HepG2 (cell line): Measurements from ENCODE around the gene IKZF5. TPM values are rescaled to one million over a fixed set of nuclear protein-coding genes. Genes with fewer than 3 reads are reported as not detected.

Source experiments
- ATAC-seq: fragments of 200-7000 bp; cut with Tn5 transposase; 3 replicates; pipeline ENCODE4 v1.9.1; 2020; ENCODE audit warnings: mild to moderate bottlenecking, moderate library complexity
- BruUV-seq: library from RNA; stranded (reverse); fragments of 400-500 nt; replicated peaks from 2 replicates; lab custom pipeline; 2021; lab: Mats Ljungman, UMichigan
- CTCF ChIA-PET: fragments of 300-600 bp; formaldehyde crosslinking; extraction: SDS; loops from one replicate; lab custom pipeline; 2021; ENCODE audit warnings: low total read pairs, inconsistent platforms, low intra/inter-chr PET ratio; lab: Yijun Ruan, JAX
- POLR2A ChIA-PET: fragments of 350-600 bp; sonication (Branson Sonifier 250); formaldehyde crosslinking; loops from one replicate; lab custom pipeline; 2020; ENCODE audit warnings: antibody characterized with exemption, inconsistent platforms; lab: Yijun Ruan, JAX
- DNase-seq: peaks from one replicate; pipeline ENCODE4 v3.0.0-alpha.2; 2015; ENCODE audit warnings: low spot score
- FAIRE-seq: peaks from 3 replicates; lab custom pipeline; 2011; peaks lifted over from hg19 to GRCh38; lab: Jason Lieb, UNC
- H2AFZ ChIP-seq: one replicate; pipeline ENCODE4 v1.6.1; 2011; ENCODE audit warnings: low read length, inconsistent platforms
- H3K27ac ChIP-seq: fragments of 300-600 bp; 3 replicates; pipeline ENCODE4 v1.8.0; 2011; ENCODE audit warnings: mixed run types, mild to moderate bottlenecking, mixed read lengths, low read length, inconsistent platforms; ENCODE audit not compliant: insufficient read depth; ENCODE audit errors: extremely low read length
- H3K27me3 ChIP-seq, 2 experiments: fragments of 200-600 bp in 1 of 2; 2 replicates in 1 of 2; 3 replicates in 1 of 2; pipeline versions ENCODE4 v1.6.0 to v1.8.0; 2011; ENCODE audit warnings: low read length in 2 of 2, mild to moderate bottlenecking in 2 of 2, moderate library complexity in 2 of 2, inconsistent platforms in 1 of 2; ENCODE audit not compliant: insufficient read depth in 2 of 2, control insufficient read depth in 1 of 2
- H3K36me3 ChIP-seq, 2 experiments: fragments of 200-600 bp in 1 of 2; replicated peaks in 1 of 2; 2 replicates in 1 of 2; 3 replicates in 1 of 2; pipeline versions ENCODE4 v1.5.1 to v1.8.0; 2011; ENCODE audit warnings: low read length in 2 of 2, inconsistent platforms in 1 of 2; ENCODE audit not compliant: insufficient read depth in 2 of 2, control insufficient read depth in 1 of 2
- H3K4me1 ChIP-seq: 2 replicates; pipeline ENCODE4 v1.5.1; 2012; ENCODE audit warnings: low read length, inconsistent platforms; ENCODE audit not compliant: insufficient read depth
- H3K4me2 ChIP-seq: 2 replicates; pipeline ENCODE4 v1.6.0; 2011; ENCODE audit warnings: low read depth, low read length, inconsistent platforms
- H3K4me3 ChIP-seq, 3 experiments: fragments of 200-600 bp in 1 of 3; sonication (generic), shearing (Covaris generic) in 1 of 3; replicated peaks in 1 of 3; 2 replicates each; pipeline ENCODE4 v1.5.1; 2011 to 2016; ENCODE audit warnings: low read length in 3 of 3, inconsistent platforms in 2 of 3, low read depth in 2 of 3, mild to moderate bottlenecking in 2 of 3, control low read depth in 1 of 3, mixed read lengths in 1 of 3; ENCODE audit not compliant: insufficient read depth in 1 of 3
- H3K79me2 ChIP-seq: one replicate; pipeline ENCODE4 v1.6.1; 2011; ENCODE audit warnings: low read length, inconsistent platforms; ENCODE audit not compliant: insufficient read depth
- H3K9ac ChIP-seq: 2 replicates; pipeline ENCODE4 v1.6.0; 2011; ENCODE audit warnings: mild to moderate bottlenecking, low read depth, low read length, inconsistent platforms; ENCODE audit not compliant: insufficient read depth
- H3K9me3 ChIP-seq: 2 replicates; pipeline ENCODE4 v1.5.1; 2012; ENCODE audit warnings: mild to moderate bottlenecking, low read length
- H4K20me1 ChIP-seq: 2 replicates; pipeline ENCODE4 v1.6.0; 2011; ENCODE audit warnings: inconsistent platforms, mild to moderate bottlenecking, low read length, moderate library complexity; ENCODE audit not compliant: insufficient read depth
- KAT8 ChIP-seq: IDR thresholded peaks from 2 replicates; pipeline ENCODE4 v1.6.1; 2016; ENCODE audit warnings: missing genetic modification reagents, missing compliant biosample characterization
- PTBP1 ChIP-seq: fragments of 200-400 bp; formaldehyde crosslinking; IDR thresholded peaks from 2 replicates; pipeline ENCODE4 v1.6.1; 2018; ENCODE audit warnings: low read length, low read depth; ENCODE audit not compliant: poor library complexity, severe bottlenecking
- ZNF574 ChIP-seq: sonication (generic); formaldehyde crosslinking; IDR thresholded peaks from 2 replicates; pipeline ENCODE4 v1.4.0; 2020; ENCODE audit warnings: missing genetic modification reagents
- ZNF616 ChIP-seq: sonication (generic); formaldehyde crosslinking; IDR thresholded peaks from 2 replicates; pipeline ENCODE4 v1.5.0; 2020; ENCODE audit warnings: low read depth, mild to moderate bottlenecking, missing genetic modification reagents
- WGBS: methylation state at CpG from one replicate; pipeline ENCODE4 v1.1.6; 2017; ENCODE audit warnings: low lambda C conversion rate; 5-methylcytosine and 5-hydroxymethylcytosine counted together
- in situ Hi-C: cut with HindIII; loops from 2 replicates; pipeline ENCODE4 v1.10.0; 2017; ENCODE audit warnings: low pct_unique_long_range_greater_than_20kb; ENCODE audit not compliant: extremely low pct_ligation_motif_present
- intact Hi-C: fragments of 100-400 bp; cut with micrococcal nuclease; formaldehyde crosslinking; loops from one replicate; pipeline ENCODE4 v1.10.0; 2022; ENCODE audit not compliant: unreplicated experiment
- polyA plus RNA-seq, 8 experiments: library from polyadenylated mRNA; depleted of rRNA in 3 of 8; stranded (reverse) in 7 of 8; unstranded in 1 of 8; fragments of >200 nt; fragmentation: Illumina TruSeq in 4 of 8; extraction: Trizol in 4 of 8; gene quantifications; 2 replicates each; pipeline versions ENCODE4 v1.2.1 to v1.2.3, GENCODE V29; 2011 to 2016; ENCODE audit warnings: low read depth in 4 of 8, missing spikeins in 1 of 8, mixed read lengths in 1 of 8; ENCODE audit not compliant: insufficient read depth in 1 of 8
- total RNA-seq, 5 experiments: library from RNA; depleted of rRNA; stranded (reverse); fragments of >200 nt; fragmentation: Illumina TruSeq; extraction: Trizol; gene quantifications; 2 replicates each; pipeline ENCODE4 v1.2.3, GENCODE V29; 2016; ENCODE audit warnings: low read depth in 1 of 5

The IKZF5 gene
- total and polyA plus RNA-seq, 2 of the 13 experiments (the other 11 are each of a cell fraction or from before 2014, with no cell fraction given), result 3.7 to 12.0 TPM

GRCh38 chr10:123026302-123026701, 17.7 kb upstream of the IKZF5 start (continued):
- TF ChIP-seq ZNF574 (no peak), PTBP1 (no peak)

- Histone ChIP-seq H3K4me3 (no peak overlapping the region), H2AFZ (no peak overlapping the region), H3K36me3 (peaks cover 5% of the 10 kb centered on the region in 2 experiments; a peak in 3 of 5 replicates), H3K27ac (peak overlapping the region; percentile 17), H3K9ac (no peak overlapping the region), H3K4me2 (no peak overlapping the region), H3K9me3 (no peaks in the 10 kb centered on the region), H3K27me3 (no peaks in the 10 kb centered on the region), H3K79me2 (peaks cover 55% of the 10 kb centered on the region), H4K20me1 (no peaks in the 10 kb centered on the region), H3K4me1 (peaks cover 80% of the 10 kb centered on the region)
- WGBS, result 95% methylated on average over 2 of the region's 2 CpGs
- in situ Hi-C loops, result no loop called here
- intact Hi-C loops, result no loop called here
- POLR2A ChIA-PET, result interaction anchor here (1.5 kb wide), 1 partner anchor 15 kb away, joined by 5 read pairs; the partner anchor contains the start of gene ACADSB
- FAIRE-seq, result no peak
- DNase-seq, result no peak
- no TSS peak for BruUV-seq
- TF ChIP-seq KAT8 (0 out of 2 replicates have a peak, but pooled peaks have one; percentile 14), ZNF616 (CRISPR knock-in tag) (no peak)
- no peak for ATAC-seq
- CTCF ChIA-PET, result no interaction called here
Measured at GRCh38 chr10:123024540-123024939, 15.9 kb upstream of the IKZF5 start.
